Uterus (tissue), 4 donors: ENCODE results near the gene ANAPC16. TPM values are rescaled to one million over a fixed set of nuclear protein-coding genes. Genes with fewer than 3 reads are reported as not detected.

Source experiments
- DNase-seq, 2 donors: peaks; one replicate each; pipeline ENCODE4 v3.0.0-alpha.2; 2019 to 2020
- H3K27ac ChIP-seq, 2 donors: fragments of 200-600 bp; sonication (generic); 1 replicate in 1 of 2; 2 replicates in 1 of 2; pipeline ENCODE4 v1.5.1; 2016 to 2018
- H3K27me3 ChIP-seq, 2 donors: fragments of 200-600 bp; sonication (generic); one replicate each; pipeline ENCODE4 v1.5.1; 2018 to 2019; ENCODE audit warnings: control low read depth in 1 of 2
- H3K36me3 ChIP-seq, 2 donors: fragments of 200-600 bp; sonication (generic); one replicate each; pipeline ENCODE4 v1.5.1; 2019; ENCODE audit warnings: control low read depth in 1 of 2
- H3K4me1 ChIP-seq, 2 donors: fragments of 200-600 bp; sonication (generic); one replicate each; pipeline ENCODE4 v1.5.1; 2018 to 2019; ENCODE audit warnings: control low read depth in 1 of 2
- H3K4me3 ChIP-seq, 2 donors: fragments of 200-600 bp; sonication (generic); 1 replicate in 1 of 2; 2 replicates in 1 of 2; pipeline ENCODE4 v1.5.1; 2018 to 2019; ENCODE audit warnings: mild to moderate bottlenecking in 1 of 2
- H3K9me3 ChIP-seq, 2 donors: fragments of 200-600 bp; sonication (generic); one replicate each; pipeline ENCODE4 v1.5.1; 2019; ENCODE audit warnings: control low read depth in 1 of 2
- POLR2A ChIP-seq, 2 donors: fragments of 450-650 bp; IDR thresholded peaks; one replicate each; pipeline ENCODE4 v1.6.1; 2016; ENCODE audit warnings: antibody characterized with exemption in 2 of 2, mild to moderate bottlenecking in 1 of 2, moderate library complexity in 1 of 2
- intact Hi-C: fragments of 100-400 bp; cut with DNase I; formaldehyde crosslinking; loops from one replicate; pipeline ENCODE4 v1.15.1; 2023; ENCODE audit warnings: low total_unique reads
- total RNA-seq, 4 donors: library from RNA; depleted of rRNA in 3 of 4; stranded (reverse); fragments of >200 nt in 3 of 4; gene quantifications; one replicate each; pipeline versions ENCODE4 v1.1.0 to v1.2.4, GENCODE V29; 2014 to 2023
- TF ChIP-seq, protein P1 (sequence below), 4 experiments: fragments of 200-600 bp in 2 of 4; fragments of 450-650 bp in 2 of 4; sonication (generic) in 2 of 4; IDR thresholded peaks; one replicate each; pipeline ENCODE4 v1.5.1; 2016 to 2019; ENCODE audit warnings: antibody characterized with exemption in 4 of 4, mild to moderate bottlenecking in 2 of 4, moderate library complexity in 1 of 4
- donor health status: DM: yes; HTN: yes; CAD: no.

ANAPC16 gene
- total RNA-seq, 4 donors from 2014 or later: 83.8 to 144 (median 101) TPM

DNA sequence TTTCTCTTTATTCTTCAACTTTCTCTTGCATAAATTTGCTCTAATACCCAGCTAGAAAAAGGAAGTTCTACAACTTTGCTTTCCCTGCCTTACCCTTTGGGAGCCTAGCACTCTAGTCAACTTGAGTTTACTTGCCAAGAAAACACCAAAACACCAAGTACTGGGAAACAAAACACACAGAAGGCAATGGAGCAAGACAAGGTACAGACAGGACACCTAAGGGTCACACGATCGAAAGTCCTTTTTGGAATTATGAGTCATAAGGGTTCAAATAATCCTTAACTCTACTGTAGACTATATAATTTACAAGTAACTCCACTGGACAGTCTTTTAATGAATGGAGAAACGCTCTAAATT, 42.6 kb upstream of the ANAPC16 start:
- H3K4me3 ChIP-seq: no peak overlapping the region
- no peaks in the 10 kb centered on the region for H3K4me1 ChIP-seq
- H3K27me3 ChIP-seq: no peaks in the 10 kb centered on the region
- TF ChIP-seq, protein P1, sequence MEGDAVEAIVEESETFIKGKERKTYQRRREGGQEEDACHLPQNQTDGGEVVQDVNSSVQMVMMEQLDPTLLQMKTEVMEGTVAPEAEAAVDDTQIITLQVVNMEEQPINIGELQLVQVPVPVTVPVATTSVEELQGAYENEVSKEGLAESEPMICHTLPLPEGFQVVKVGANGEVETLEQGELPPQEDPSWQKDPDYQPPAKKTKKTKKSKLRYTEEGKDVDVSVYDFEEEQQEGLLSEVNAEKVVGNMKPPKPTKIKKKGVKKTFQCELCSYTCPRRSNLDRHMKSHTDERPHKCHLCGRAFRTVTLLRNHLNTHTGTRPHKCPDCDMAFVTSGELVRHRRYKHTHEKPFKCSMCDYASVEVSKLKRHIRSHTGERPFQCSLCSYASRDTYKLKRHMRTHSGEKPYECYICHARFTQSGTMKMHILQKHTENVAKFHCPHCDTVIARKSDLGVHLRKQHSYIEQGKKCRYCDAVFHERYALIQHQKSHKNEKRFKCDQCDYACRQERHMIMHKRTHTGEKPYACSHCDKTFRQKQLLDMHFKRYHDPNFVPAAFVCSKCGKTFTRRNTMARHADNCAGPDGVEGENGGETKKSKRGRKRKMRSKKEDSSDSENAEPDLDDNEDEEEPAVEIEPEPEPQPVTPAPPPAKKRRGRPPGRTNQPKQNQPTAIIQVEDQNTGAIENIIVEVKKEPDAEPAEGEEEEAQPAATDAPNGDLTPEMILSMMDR (IDR thresholded peaks at IDR 0.05): no peak
- TF ChIP-seq POLR2A (IDR thresholded peaks at IDR 0.05): no peak
- no peaks in the 10 kb centered on the region for H3K36me3 ChIP-seq
- no peak overlapping the region for H3K27ac ChIP-seq
- intact Hi-C loops: no loop called here
- DNase-seq: no peak
- H3K9me3 ChIP-seq: no peaks in the 10 kb centered on the region

DNA sequence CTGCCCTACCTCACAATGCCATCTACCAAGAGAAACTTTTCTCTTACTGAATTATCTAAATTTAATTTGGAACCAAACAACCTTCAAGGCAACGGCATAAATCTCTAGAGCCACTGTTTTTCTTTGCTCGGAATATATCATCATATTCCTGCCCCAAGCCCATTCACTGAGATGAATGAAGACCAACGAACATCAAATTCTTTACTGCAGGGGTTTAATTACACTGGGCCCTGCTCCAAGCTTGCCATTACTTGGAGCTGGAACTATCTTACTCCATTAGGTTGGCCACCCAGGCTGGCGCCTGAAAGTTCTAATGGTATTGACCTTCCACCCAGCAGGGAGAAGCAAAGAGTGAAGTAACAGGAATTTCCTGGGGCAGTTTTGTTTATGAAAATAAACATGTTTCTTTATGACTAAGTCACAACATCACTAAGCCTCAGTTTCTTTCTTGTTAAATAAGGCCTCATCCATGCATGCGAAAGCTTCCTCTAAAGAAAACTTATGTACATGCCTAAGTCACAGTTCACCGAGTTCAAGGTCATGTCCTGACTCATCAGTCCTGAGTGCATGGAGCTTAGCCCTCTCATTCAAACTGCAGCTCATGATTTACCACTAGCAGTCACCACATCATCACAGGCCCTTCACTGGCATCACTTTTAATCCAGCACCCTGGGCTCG, 42.1 kb upstream of the ANAPC16 start:
- intact Hi-C loops: no loop called here
- no peak for DNase-seq
- H3K4me3 ChIP-seq: no peak overlapping the region
- H3K4me1 ChIP-seq: no peaks in the 10 kb centered on the region
- no peak for TF ChIP-seq POLR2A (IDR thresholded peaks at IDR 0.05)
- TF ChIP-seq, protein P1 (IDR thresholded peaks at IDR 0.05): no peak
- no peaks in the 10 kb centered on the region for H3K36me3 ChIP-seq
- no peak overlapping the region for H3K27ac ChIP-seq
- H3K9me3 ChIP-seq: no peaks in the 10 kb centered on the region
- H3K27me3 ChIP-seq: no peaks in the 10 kb centered on the region

DNA sequence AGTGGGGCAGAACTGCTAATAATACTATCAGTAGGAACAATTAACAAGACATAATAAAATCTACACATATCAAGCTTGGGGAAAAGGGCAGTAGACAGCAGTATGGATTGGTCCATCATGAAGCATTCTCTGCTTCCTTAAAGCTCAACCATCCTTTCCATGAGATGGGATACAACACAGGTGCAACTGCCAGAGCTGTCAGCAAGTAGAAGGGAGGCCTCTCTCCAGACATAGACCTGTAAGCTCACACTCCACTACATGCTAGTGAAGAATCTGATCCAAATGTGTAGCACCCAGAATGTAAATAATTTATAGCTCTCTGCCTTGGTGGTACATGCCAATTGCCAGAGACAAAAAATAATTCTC, 41.5 kb upstream of the ANAPC16 start:
- H3K4me1 ChIP-seq: no peaks in the 10 kb centered on the region

DNA sequence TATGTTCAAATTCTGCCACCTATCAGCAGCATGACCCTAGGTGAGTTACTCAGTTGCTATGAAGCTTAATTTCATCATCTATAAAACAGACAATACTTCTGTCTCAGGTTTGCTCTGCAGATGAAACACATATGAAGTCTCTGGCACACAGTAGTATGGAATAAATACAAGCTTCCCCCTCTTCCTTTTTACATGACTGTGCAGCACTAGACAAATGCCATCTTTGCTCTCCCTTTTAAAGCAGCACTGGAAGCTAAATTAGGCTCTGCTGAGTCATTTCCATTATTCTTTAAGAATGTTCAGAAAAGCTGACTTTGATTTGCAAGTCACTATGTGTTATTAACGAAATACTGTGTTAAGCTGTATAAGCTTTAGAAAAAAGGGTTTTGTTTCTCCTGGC, 40.7 kb upstream of the ANAPC16 start:
- no peak for DNase-seq
- H3K4me1 ChIP-seq: no peaks in the 10 kb centered on the region
- no peak overlapping the region for H3K27ac ChIP-seq
- no peaks in the 10 kb centered on the region for H3K27me3 ChIP-seq
- H3K36me3 ChIP-seq: no peaks in the 10 kb centered on the region
- no peaks in the 10 kb centered on the region for H3K9me3 ChIP-seq
- H3K4me3 ChIP-seq: no peak overlapping the region
- no peak for TF ChIP-seq POLR2A (IDR thresholded peaks at IDR 0.05)
- TF ChIP-seq, protein P1 (IDR thresholded peaks at IDR 0.05): no peak
- intact Hi-C loops: no loop called here

More for the DNA sequence above, 41.5 kb upstream of the ANAPC16 start:
- Histone ChIP-seq H3K36me3 (no peaks in the 10 kb centered on the region), H3K27me3 (no peaks in the 10 kb centered on the region), H3K4me3 (no peak overlapping the region), H3K9me3 (no peaks in the 10 kb centered on the region), H3K27ac (no peak overlapping the region)
- TF ChIP-seq, protein P1 (IDR thresholded peaks at IDR 0.05): no peak
- no peak for TF ChIP-seq POLR2A (IDR thresholded peaks at IDR 0.05)
- DNase-seq: no peak
- intact Hi-C loops: no loop called here

DNA sequence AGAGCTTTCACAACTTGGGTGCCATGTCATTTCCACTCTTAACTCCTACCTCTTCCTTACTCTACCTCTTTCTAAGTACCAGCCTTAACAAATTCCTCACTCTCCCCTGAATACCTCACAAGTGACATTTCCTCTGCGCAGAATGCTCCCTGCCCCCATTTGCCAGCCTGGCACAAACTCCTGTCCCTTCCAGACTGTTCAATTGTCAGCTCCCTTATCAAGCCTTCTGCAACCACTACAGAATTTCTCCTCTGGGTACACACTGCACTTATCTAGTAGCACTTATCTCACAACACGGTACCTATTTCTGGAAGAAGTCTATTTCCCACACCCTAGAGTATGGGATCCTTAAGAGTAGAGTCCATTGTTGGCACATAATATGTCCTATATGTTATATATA, 39.1 kb upstream of the ANAPC16 start:
- no peaks in the 10 kb centered on the region for H3K9me3 ChIP-seq
- no peak for DNase-seq

More for the DNA sequence above, 39.1 kb upstream of the ANAPC16 start:
- Histone ChIP-seq H3K27ac (no peak overlapping the region), H3K36me3 (no peaks in the 10 kb centered on the region), H3K27me3 (no peaks in the 10 kb centered on the region), H3K4me1 (no peaks in the 10 kb centered on the region), H3K4me3 (no peak overlapping the region)
- TF ChIP-seq POLR2A (IDR thresholded peaks at IDR 0.05): no peak
- TF ChIP-seq, protein P1 (IDR thresholded peaks at IDR 0.05): no peak
- intact Hi-C loops: no loop called here
